Measurements from ENCODE around the gene AXL.
"Not testable (repeated sequence)": the region's sequence is repeated elsewhere in the genome, so short reads cannot be mapped to it uniquely, and the experiment has no call there.

The AXL gene

DNA sequence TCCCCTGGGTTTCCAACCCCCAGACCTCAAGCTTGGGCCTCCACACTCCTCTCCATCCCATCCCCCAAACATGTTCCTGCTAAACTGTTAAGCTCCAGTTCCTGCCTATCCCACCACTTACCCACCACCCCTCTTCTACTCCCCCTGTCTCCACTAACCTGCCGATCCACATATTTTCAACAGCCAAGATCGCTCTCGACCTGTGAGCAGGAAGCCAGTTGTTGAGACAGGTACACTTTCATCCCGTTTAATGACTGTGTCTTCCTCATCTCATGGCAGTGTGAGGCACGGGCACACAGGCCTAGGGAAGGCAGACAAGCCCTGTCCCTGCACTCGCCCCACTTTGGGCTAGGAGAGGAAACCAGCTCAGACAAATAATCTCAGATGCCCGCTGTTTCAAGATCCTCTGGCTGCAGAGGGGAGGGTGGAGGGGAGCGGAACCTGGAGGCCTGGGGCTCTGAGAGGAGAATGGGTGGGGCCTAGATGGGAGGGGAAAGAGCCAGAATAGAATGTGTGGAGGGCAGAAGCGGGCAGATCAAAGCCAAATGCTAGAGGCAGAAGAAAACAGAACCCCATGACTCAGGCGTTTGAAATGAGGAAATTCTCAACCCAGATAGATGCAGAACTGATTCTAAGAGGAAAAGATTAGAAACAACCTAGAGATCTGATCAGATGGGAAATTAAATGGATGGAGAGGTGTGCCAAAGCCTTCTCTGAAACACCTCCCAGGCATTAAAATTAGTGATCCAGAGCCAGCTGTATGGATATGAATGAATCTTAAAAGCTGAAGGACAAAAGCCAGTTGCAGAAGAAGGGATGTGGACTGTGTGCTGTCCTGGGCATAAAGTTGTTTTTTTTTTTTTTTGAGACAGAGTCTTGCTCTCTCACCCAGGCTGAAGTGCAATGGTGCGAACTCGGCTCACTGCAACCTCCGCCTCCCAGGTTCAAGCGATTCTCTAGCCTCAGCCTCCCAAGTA lies 42.9 kb upstream of the AXL start:
- TF ChIP-seq, protein P1, sequence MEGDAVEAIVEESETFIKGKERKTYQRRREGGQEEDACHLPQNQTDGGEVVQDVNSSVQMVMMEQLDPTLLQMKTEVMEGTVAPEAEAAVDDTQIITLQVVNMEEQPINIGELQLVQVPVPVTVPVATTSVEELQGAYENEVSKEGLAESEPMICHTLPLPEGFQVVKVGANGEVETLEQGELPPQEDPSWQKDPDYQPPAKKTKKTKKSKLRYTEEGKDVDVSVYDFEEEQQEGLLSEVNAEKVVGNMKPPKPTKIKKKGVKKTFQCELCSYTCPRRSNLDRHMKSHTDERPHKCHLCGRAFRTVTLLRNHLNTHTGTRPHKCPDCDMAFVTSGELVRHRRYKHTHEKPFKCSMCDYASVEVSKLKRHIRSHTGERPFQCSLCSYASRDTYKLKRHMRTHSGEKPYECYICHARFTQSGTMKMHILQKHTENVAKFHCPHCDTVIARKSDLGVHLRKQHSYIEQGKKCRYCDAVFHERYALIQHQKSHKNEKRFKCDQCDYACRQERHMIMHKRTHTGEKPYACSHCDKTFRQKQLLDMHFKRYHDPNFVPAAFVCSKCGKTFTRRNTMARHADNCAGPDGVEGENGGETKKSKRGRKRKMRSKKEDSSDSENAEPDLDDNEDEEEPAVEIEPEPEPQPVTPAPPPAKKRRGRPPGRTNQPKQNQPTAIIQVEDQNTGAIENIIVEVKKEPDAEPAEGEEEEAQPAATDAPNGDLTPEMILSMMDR (IDR thresholded peaks at IDR 0.05; ENCODE audit: low read depth, low read length), result no peak
- TF ChIP-seq EZH2phosphoT487 (IDR thresholded peaks at IDR 0.05; ENCODE audit: low read depth), result no peak
- Histone ChIP-seq H3K4me3 (ENCODE audit: low read length) (no peak overlapping the region), H3K9me3 (ENCODE audit: insufficient read depth, low read length) (no peaks in the 10 kb centered on the region), H3K9ac (ENCODE audit: low read length) (no peak overlapping the region), H3K4me1 (ENCODE audit: low read length) (no peaks in the 10 kb centered on the region), H3K27ac (ENCODE audit: low read length) (no peak overlapping the region), H2AFZ (ENCODE audit: low read depth, low read length) (no peak overlapping the region), H3K4me2 (ENCODE audit: low read length) (no peak overlapping the region), H3K27me3 (ENCODE audit: low read depth, low read length) (0 out of 2 replicates have a peak, but pooled peaks cover 2% of the 10 kb centered on the region), H3K36me3 (replicated peaks; ENCODE audit: low read depth, low read length) (no peaks in the 10 kb centered on the region), H3K79me2 (ENCODE audit: low read length) (no peaks in the 10 kb centered on the region), H4K20me1 (ENCODE audit: insufficient read depth, low read length) (no peaks in the 10 kb centered on the region)

DNA sequence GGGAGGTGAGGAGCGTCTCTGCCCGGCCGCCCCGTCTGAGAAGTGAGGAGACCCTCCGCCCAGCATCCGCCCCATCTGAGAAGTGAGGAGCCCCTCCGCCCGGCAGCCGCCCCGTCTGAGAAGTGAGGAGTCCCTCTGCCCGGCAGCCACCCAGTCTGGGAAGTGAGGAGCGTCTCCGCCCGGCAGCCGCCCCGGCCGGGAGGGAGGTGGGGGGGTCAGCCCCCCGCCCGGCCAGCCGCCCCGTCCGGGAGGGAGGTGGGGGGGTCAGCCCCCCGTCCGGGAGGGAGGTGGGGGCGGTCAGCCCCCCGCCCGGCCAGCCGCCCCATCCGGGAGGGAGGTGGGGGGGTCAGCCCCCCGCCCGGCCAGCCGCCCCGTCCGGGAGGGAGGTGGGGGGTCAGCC lies 38.9 kb upstream of the AXL start:
- not testable (repeated sequence) for H3K27ac ChIP-seq (ENCODE audit: low read length); H3K9ac ChIP-seq (ENCODE audit: low read length); H3K36me3 ChIP-seq (replicated peaks; ENCODE audit: low read depth, low read length); H2AFZ ChIP-seq (ENCODE audit: low read depth, low read length); H3K4me1 ChIP-seq (ENCODE audit: low read length); H3K27me3 ChIP-seq (ENCODE audit: low read depth, low read length); H3K79me2 ChIP-seq (ENCODE audit: low read length); H3K4me2 ChIP-seq (ENCODE audit: low read length); H3K9me3 ChIP-seq (ENCODE audit: insufficient read depth, low read length); H3K4me3 ChIP-seq (ENCODE audit: low read length); H4K20me1 ChIP-seq (ENCODE audit: insufficient read depth, low read length)

DNA sequence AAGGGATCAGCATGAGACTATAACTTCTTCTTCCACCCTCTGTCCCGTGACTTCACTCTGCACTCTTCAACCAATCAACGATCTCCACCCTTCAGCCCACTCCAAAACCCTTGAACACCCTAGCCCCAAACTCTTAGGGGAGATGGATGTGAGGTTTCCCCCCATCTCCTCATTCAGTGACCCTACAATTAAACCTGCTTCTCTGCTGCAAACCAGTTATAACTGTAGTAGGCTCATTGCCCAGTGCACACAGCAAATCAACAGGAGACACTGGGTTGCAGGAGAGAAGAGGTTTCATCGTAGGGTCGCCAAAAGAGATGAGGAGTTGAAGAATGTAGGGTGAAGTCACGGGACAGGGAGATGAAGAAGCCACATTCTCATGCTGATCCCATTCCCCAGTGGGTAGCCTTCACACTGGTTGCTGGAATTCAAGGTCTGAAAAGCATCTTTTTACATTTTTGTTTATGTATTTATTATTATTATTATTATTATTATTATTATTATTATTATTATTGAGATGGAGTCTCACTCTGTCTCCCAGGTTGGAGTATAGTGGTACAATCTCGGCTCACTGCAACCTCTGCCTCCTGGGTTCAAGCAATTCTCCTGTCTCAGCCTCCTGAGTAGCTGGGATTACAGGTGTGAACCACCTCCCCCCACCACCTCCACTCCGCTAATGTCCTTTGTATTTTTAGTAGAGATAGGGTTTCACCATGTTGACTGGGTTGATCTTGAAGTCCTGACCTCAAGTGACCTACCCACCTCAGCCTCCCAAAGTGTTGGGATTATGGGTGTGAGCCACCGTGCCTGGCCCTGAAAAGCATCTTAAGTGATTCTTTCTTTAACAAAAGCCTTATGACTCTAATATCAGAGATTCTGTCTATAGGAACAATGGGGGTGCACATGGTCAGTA lies 31.8 kb upstream of the AXL start:
- Histone ChIP-seq H3K4me2 (ENCODE audit: low read length) (no peak overlapping the region), H4K20me1 (ENCODE audit: insufficient read depth, low read length) (no peaks in the 10 kb centered on the region), H2AFZ (ENCODE audit: low read depth, low read length) (no peak overlapping the region), H3K9me3 (ENCODE audit: insufficient read depth, low read length) (no peaks in the 10 kb centered on the region), H3K4me3 (ENCODE audit: low read length) (no peak overlapping the region), H3K27me3 (ENCODE audit: low read depth, low read length) (peaks cover 4% of the 10 kb centered on the region; the same call in 1 of the 2 replicates), H3K36me3 (replicated peaks; ENCODE audit: low read depth, low read length) (no peaks in the 10 kb centered on the region), H3K9ac (ENCODE audit: low read length) (no peak overlapping the region), H3K27ac (ENCODE audit: low read length) (no peak overlapping the region), H3K4me1 (ENCODE audit: low read length) (peaks cover under 1% of the 10 kb centered on the region; the same call in 1 of the 2 replicates), H3K79me2 (ENCODE audit: low read length) (no peaks in the 10 kb centered on the region)
- TF ChIP-seq, protein P1 (IDR thresholded peaks at IDR 0.05; ENCODE audit: low read depth, low read length), result no peak
- TF ChIP-seq EZH2phosphoT487 (IDR thresholded peaks at IDR 0.05; ENCODE audit: low read depth), result no peak

DNA sequence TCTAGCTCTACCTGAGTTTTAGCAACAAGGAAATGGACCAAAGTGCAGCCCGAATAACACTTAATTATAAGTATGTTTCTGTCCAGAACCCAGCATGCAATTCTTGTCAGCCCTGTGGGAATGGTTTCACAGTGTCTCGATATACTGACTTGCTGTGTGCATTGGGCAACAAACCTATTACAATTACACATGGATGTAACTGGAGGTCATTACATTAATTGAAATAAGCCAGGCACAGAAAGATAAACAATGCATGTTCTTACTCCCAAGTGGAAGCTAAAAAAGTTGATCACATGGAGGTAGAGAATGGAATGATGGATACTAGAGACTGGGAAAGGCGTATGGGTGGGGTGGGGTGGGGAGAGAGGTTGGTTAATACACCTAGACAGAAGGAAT lies 31.1 kb upstream of the AXL start:
- Histone ChIP-seq H3K79me2 (ENCODE audit: low read length) (no peaks in the 10 kb centered on the region), H3K9ac (ENCODE audit: low read length) (no peak overlapping the region), H3K4me3 (ENCODE audit: low read length) (no peak overlapping the region), H3K27ac (ENCODE audit: low read length) (no peak overlapping the region), H3K27me3 (ENCODE audit: low read depth, low read length) (peaks cover 4% of the 10 kb centered on the region; the same call in 1 of the 2 replicates), H3K4me2 (ENCODE audit: low read length) (no peak overlapping the region), H3K4me1 (ENCODE audit: low read length) (peaks cover 3% of the 10 kb centered on the region; the same call in 1 of the 2 replicates), H4K20me1 (ENCODE audit: insufficient read depth, low read length) (no peaks in the 10 kb centered on the region), H3K9me3 (ENCODE audit: insufficient read depth, low read length) (no peaks in the 10 kb centered on the region), H3K36me3 (replicated peaks; ENCODE audit: low read depth, low read length) (no peaks in the 10 kb centered on the region), H2AFZ (ENCODE audit: low read depth, low read length) (no peak overlapping the region)
- TF ChIP-seq, protein P1 (IDR thresholded peaks at IDR 0.05; ENCODE audit: low read depth, low read length), result no peak
- TF ChIP-seq EZH2phosphoT487 (IDR thresholded peaks at IDR 0.05; ENCODE audit: low read depth), result no peak

Measured in OCI-LY3 (cell line).